Panc1 (cell line): ENCODE results near the gene TCOF1. TPM values are rescaled to one million over a fixed set of nuclear protein-coding genes. Genes with fewer than 3 reads are reported as not detected.

ENCODE experiments used
- ATAC-seq: fragments of 200-7000 bp; cut with Tn5 transposase; 2 replicates; pipeline ENCODE4 v1.9.1; 2020; ENCODE audit warnings: mild to moderate bottlenecking, moderate library complexity
- BruUV-seq: library from RNA; stranded (reverse); fragments of 400-500 nt; replicated peaks from 2 replicates; lab custom pipeline; 2021; lab: Mats Ljungman, UMichigan
- CTCF ChIA-PET: fragments of 300-600 bp; sonication (Branson Sonifier 250); formaldehyde crosslinking; loops from one replicate; lab custom pipeline; 2022; ENCODE audit warnings: antibody characterized with exemption; lab: Charles Lee
- POLR2A ChIA-PET: fragments of 300-600 bp; sonication (Branson Sonifier 250); formaldehyde crosslinking; loops from one replicate; lab custom pipeline; 2022; ENCODE audit warnings: antibody characterized with exemption; lab: Charles Lee
- DNase-seq: peaks from one replicate; pipeline ENCODE4 v3.0.0-alpha.2; 2010; ENCODE audit warnings: low read depth, low spot score
- H3K27ac ChIP-seq: 2 replicates; pipeline ENCODE4 v1.5.1; 2011; ENCODE audit warnings: mild to moderate bottlenecking, low read length, inconsistent platforms
- H3K27me3 ChIP-seq: fragments of 200-500 bp; sonication (Bioruptor generic); 2 replicates; pipeline ENCODE4 v1.6.0; 2014; ENCODE audit warnings: low read length, inconsistent platforms; ENCODE audit not compliant: control insufficient read depth, insufficient read depth
- H3K36me3 ChIP-seq: fragments of 200-500 bp; sonication (Bioruptor generic); 2 replicates; pipeline ENCODE4 v1.5.1; 2014; ENCODE audit warnings: inconsistent platforms, mild to moderate bottlenecking, low read length, moderate library complexity; ENCODE audit not compliant: control insufficient read depth, insufficient read depth
- H3K4me1 ChIP-seq: 2 replicates; pipeline ENCODE4 v1.5.1; 2011; ENCODE audit warnings: inconsistent platforms, mild to moderate bottlenecking, low read length, moderate library complexity; ENCODE audit not compliant: control insufficient read depth, insufficient read depth
- H3K4me3 ChIP-seq, 2 experiments: 2 replicates each; pipeline ENCODE4 v1.5.1; 2011 to 2012; ENCODE audit warnings: low read depth in 2 of 2, low read length in 2 of 2, mild to moderate bottlenecking in 2 of 2, inconsistent platforms in 1 of 2, moderate library complexity in 1 of 2
- H3K9me3 ChIP-seq: fragments of 200-500 bp; sonication (Bioruptor generic); 2 replicates; pipeline ENCODE4 v1.5.1; 2014; ENCODE audit warnings: low read depth, mild to moderate bottlenecking, inconsistent platforms, low read length, moderate library complexity; ENCODE audit not compliant: control insufficient read depth, insufficient read depth
- POLR2AphosphoS5 ChIP-seq: IDR thresholded peaks from 2 replicates; pipeline ENCODE4 v1.6.1; 2012; ENCODE audit warnings: mild to moderate bottlenecking, low read depth, low read length, moderate library complexity
- SIN3A ChIP-seq: IDR thresholded peaks from 2 replicates; pipeline ENCODE4 v1.6.1; 2012; ENCODE audit warnings: low read depth, mild to moderate bottlenecking, low read length, moderate library complexity, borderline replicate concordance; ENCODE audit not compliant: insufficient read depth
- TCF7L2 ChIP-seq: IDR thresholded peaks from 2 replicates; pipeline ENCODE4 v1.6.1; 2011; ENCODE audit warnings: mild to moderate bottlenecking, low read depth, low read length, inconsistent platforms
- in situ Hi-C: cut with HindIII; loops from 2 replicates; pipeline ENCODE4 v1.10.0; 2016; ENCODE audit warnings: low sequenced_read_pairs, low pct_unique_long_range_greater_than_20kb
- intact Hi-C: fragments of 100-400 bp; cut with micrococcal nuclease; formaldehyde crosslinking; loops from one replicate; pipeline ENCODE4 v1.10.0; 2022; ENCODE audit not compliant: unreplicated experiment
- total RNA-seq: library from RNA; stranded (reverse); gene quantifications from one replicate; pipeline ENCODE4 v1.2.1, GENCODE V29; 2021; ENCODE audit not compliant: unreplicated experiment
- TF ChIP-seq, protein P1 (sequence below), 2 experiments: IDR thresholded peaks; 2 replicates each; pipeline ENCODE4 v1.6.1; 2011 to 2012; ENCODE audit warnings: low read depth in 2 of 2, control low read depth in 1 of 2, low read length in 1 of 2, mild to moderate bottlenecking in 1 of 2, moderate library complexity in 1 of 2; ENCODE audit not compliant: insufficient read depth in 1 of 2
- TF ChIP-seq, protein P2 (sequence below): fragments of 450-650 bp; IDR thresholded peaks from 2 replicates; pipeline ENCODE4 v1.5.1; 2017; ENCODE audit warnings: mild to moderate bottlenecking

Gene TCOF1
- total RNA-seq, 1 experiment from 2014 or later = 92.8 TPM

DNA sequence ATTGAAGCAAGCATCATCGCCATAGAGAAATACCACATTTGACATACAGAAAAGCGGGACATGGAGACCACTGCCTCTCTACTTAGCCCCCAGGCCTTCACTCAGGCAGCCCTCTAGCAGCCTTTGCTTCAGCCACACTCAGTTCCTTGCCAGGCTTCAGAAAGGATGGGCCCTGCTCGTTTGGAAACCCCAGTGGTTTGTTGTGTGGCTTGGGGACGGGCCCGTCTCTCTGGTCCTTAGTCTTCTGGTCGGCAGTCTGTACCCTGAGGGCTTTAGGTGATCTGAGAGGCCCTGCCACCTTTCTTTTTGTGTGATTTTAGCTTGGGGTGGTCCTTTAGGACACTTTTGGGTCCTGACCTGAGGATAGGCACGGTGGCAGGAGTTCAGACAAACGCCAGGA, 33.7 kb upstream of the TCOF1 start:
- TF ChIP-seq, protein P1, sequence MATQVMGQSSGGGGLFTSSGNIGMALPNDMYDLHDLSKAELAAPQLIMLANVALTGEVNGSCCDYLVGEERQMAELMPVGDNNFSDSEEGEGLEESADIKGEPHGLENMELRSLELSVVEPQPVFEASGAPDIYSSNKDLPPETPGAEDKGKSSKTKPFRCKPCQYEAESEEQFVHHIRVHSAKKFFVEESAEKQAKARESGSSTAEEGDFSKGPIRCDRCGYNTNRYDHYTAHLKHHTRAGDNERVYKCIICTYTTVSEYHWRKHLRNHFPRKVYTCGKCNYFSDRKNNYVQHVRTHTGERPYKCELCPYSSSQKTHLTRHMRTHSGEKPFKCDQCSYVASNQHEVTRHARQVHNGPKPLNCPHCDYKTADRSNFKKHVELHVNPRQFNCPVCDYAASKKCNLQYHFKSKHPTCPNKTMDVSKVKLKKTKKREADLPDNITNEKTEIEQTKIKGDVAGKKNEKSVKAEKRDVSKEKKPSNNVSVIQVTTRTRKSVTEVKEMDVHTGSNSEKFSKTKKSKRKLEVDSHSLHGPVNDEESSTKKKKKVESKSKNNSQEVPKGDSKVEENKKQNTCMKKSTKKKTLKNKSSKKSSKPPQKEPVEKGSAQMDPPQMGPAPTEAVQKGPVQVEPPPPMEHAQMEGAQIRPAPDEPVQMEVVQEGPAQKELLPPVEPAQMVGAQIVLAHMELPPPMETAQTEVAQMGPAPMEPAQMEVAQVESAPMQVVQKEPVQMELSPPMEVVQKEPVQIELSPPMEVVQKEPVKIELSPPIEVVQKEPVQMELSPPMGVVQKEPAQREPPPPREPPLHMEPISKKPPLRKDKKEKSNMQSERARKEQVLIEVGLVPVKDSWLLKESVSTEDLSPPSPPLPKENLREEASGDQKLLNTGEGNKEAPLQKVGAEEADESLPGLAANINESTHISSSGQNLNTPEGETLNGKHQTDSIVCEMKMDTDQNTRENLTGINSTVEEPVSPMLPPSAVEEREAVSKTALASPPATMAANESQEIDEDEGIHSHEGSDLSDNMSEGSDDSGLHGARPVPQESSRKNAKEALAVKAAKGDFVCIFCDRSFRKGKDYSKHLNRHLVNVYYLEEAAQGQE (IDR thresholded peaks at IDR 0.05; ENCODE audit: insufficient read depth in 1 of 2, low read depth in 2 of 2, low read length in 1 of 2) = no peak
- in situ Hi-C loops (no loop called here), intact Hi-C loops (no loop called here)
- H3K27ac ChIP-seq = no peak overlapping the region
- H3K4me1 ChIP-seq = peaks cover 19% of the 10 kb centered on the region
- H3K4me3 ChIP-seq = no peak overlapping the region
- no peaks in the 10 kb centered on the region; the same call in 1 of the 2 replicates for H3K9me3 ChIP-seq
- ATAC-seq = no peak
- CTCF ChIA-PET = no interaction called here
- no peaks in the 10 kb centered on the region for H3K36me3 ChIP-seq
- BruUV-seq = no TSS peak
- no peak for DNase-seq
- H3K27me3 ChIP-seq = no peaks in the 10 kb centered on the region
- POLR2A ChIA-PET = no interaction called here

DNA sequence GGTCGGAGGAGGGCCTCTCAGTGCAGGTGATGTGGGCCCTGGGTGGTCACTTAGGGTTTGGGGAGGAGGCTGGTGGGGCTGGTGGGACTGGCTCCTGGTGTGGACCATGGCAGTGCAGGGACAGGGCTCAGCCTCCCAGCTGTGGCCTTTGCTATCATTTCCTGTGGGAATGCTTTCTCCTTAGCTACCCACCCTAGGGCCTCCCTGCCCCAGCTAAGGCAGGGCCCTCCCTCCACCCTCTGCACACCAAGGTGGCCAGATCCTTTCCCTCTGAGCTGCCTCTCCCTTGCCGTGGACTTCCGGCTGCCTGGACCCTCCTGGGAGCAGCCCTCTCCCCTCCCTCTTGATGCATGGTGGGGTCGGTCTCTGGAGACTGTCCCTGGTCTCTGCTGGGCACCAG, 32.1 kb upstream of the TCOF1 start:
- no peaks in the 10 kb centered on the region for H3K36me3 ChIP-seq
- BruUV-seq = no TSS peak
- H3K4me3 ChIP-seq = no peak overlapping the region
- peaks cover 3% of the 10 kb centered on the region; the same call in 1 of the 2 replicates for H3K4me1 ChIP-seq
- ChIA-PET CTCF (no interaction called here), POLR2A (no interaction called here)
- intact Hi-C loops (no loop called here), in situ Hi-C loops (no loop called here)
- no peaks in the 10 kb centered on the region; the same call in 1 of the 2 replicates for H3K9me3 ChIP-seq
- ATAC-seq (no peak), DNase-seq (no peak)
- H3K27ac ChIP-seq = no peak overlapping the region
- TF ChIP-seq, protein P1 (IDR thresholded peaks at IDR 0.05; ENCODE audit: insufficient read depth in 1 of 2, low read depth in 2 of 2, low read length in 1 of 2) = no peak
- TF ChIP-seq POLR2AphosphoS5 (no peak), TCF7L2 (no peak), SIN3A (no peak)
- TF ChIP-seq, protein P2, sequence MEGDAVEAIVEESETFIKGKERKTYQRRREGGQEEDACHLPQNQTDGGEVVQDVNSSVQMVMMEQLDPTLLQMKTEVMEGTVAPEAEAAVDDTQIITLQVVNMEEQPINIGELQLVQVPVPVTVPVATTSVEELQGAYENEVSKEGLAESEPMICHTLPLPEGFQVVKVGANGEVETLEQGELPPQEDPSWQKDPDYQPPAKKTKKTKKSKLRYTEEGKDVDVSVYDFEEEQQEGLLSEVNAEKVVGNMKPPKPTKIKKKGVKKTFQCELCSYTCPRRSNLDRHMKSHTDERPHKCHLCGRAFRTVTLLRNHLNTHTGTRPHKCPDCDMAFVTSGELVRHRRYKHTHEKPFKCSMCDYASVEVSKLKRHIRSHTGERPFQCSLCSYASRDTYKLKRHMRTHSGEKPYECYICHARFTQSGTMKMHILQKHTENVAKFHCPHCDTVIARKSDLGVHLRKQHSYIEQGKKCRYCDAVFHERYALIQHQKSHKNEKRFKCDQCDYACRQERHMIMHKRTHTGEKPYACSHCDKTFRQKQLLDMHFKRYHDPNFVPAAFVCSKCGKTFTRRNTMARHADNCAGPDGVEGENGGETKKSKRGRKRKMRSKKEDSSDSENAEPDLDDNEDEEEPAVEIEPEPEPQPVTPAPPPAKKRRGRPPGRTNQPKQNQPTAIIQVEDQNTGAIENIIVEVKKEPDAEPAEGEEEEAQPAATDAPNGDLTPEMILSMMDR = no peak
- H3K27me3 ChIP-seq = no peaks in the 10 kb centered on the region
